CD14-positive monocyte (primary cell): ENCODE data around the gene KCNH3. TPM values are rescaled to one million over a fixed set of nuclear protein-coding genes. Genes with fewer than 3 reads are reported as not detected.

Experiments
- DNase-seq, 3 donors: peaks; one replicate each; pipeline ENCODE4 v3.0.0-alpha.2; 2011 to 2022
- H2AFZ ChIP-seq: 2 replicates; pipeline ENCODE4 v1.6.0; 2012; ENCODE audit warnings: mild to moderate bottlenecking, low read depth, low read length, inconsistent platforms; ENCODE audit not compliant: insufficient read depth, poor library complexity, severe bottlenecking
- H3K27ac ChIP-seq, 2 donors: 1 replicate in 1 of 2; 2 replicates in 1 of 2; pipeline ENCODE4 v1.5.1; 2012 to 2013; ENCODE audit warnings: low read length in 2 of 2, control low read depth in 1 of 2, inconsistent platforms in 1 of 2, low read depth in 1 of 2, mild to moderate bottlenecking in 1 of 2
- H3K27me3 ChIP-seq, 2 donors: one replicate each; pipeline versions ENCODE4 v1.6.0 to v1.6.1; 2011 to 2013; ENCODE audit warnings: low read length in 2 of 2; ENCODE audit not compliant: control insufficient read depth in 2 of 2, insufficient read depth in 2 of 2
- H3K36me3 ChIP-seq, 2 donors: replicated peaks in 1 of 2; 1 replicate in 1 of 2; 2 replicates in 1 of 2; pipeline versions ENCODE4 v1.5.1 to v1.6.1; 2012 to 2013; ENCODE audit warnings: low read length in 2 of 2, control low read depth in 1 of 2, inconsistent platforms in 1 of 2, mild to moderate bottlenecking in 1 of 2; ENCODE audit not compliant: insufficient read depth in 2 of 2, control insufficient read depth in 1 of 2
- H3K4me1 ChIP-seq, 2 donors: 1 replicate in 1 of 2; 2 replicates in 1 of 2; pipeline versions ENCODE4 v1.5.1 to v1.6.1; 2012 to 2013; ENCODE audit warnings: low read length in 2 of 2, control low read depth in 1 of 2, inconsistent platforms in 1 of 2, mild to moderate bottlenecking in 1 of 2, moderate library complexity in 1 of 2; ENCODE audit not compliant: insufficient read depth in 2 of 2, control insufficient read depth in 1 of 2
- H3K4me2 ChIP-seq: replicated peaks from 2 replicates; pipeline ENCODE3; 2012; ENCODE audit warnings: low read length, moderate library complexity, mild to moderate bottlenecking; ENCODE audit not compliant: poor library complexity, severe bottlenecking; ENCODE audit errors: extremely low read depth
- H3K4me3 ChIP-seq, 3 experiments: fragments of 200-600 bp in 1 of 3; sonication (generic) in 1 of 3; replicated peaks in 1 of 3; 1 replicate in 2 of 3; 2 replicates in 1 of 3; pipeline ENCODE4 v1.5.1; 2011 to 2013; ENCODE audit warnings: low read length in 3 of 3, mild to moderate bottlenecking in 3 of 3, control low read depth in 2 of 3, low read depth in 2 of 3, inconsistent platforms in 1 of 3, moderate library complexity in 1 of 3
- H3K79me2 ChIP-seq: 2 replicates; pipeline ENCODE4 v1.6.0; 2012; ENCODE audit warnings: mild to moderate bottlenecking, control low read depth, inconsistent platforms, low read length, moderate library complexity; ENCODE audit not compliant: insufficient read depth
- H3K9ac ChIP-seq: 2 replicates; pipeline ENCODE4 v1.6.0; 2017; ENCODE audit warnings: low read length, mild to moderate bottlenecking; ENCODE audit not compliant: insufficient read depth, poor library complexity, severe bottlenecking
- H3K9me3 ChIP-seq, 2 donors: replicated peaks in 1 of 2; 1 replicate in 1 of 2; 2 replicates in 1 of 2; pipeline versions ENCODE4 v1.5.1 to v1.6.1; 2012 to 2013; ENCODE audit warnings: low read length in 2 of 2, control low read depth in 1 of 2; ENCODE audit not compliant: control insufficient read depth in 1 of 2, insufficient read depth in 1 of 2
- H4K20me1 ChIP-seq: 2 replicates; pipeline ENCODE4 v1.6.0; 2012; ENCODE audit warnings: mild to moderate bottlenecking, low read length, control low read depth, moderate library complexity; ENCODE audit not compliant: insufficient read depth
- H3K27ac Mint-ChIP-seq, 7 donors: one replicate each; pipeline ENCODE4 v1.8.0; 2020; ENCODE audit warnings: mild to moderate bottlenecking in 7 of 7, mixed read lengths in 7 of 7, moderate library complexity in 6 of 7, inconsistent platforms in 2 of 7
- H3K27me3 Mint-ChIP-seq, 3 donors: one replicate each; pipeline ENCODE4 v1.8.0; 2021 to 2022; ENCODE audit warnings: low read depth in 3 of 3, mild to moderate bottlenecking in 3 of 3, mixed read lengths in 3 of 3, moderate library complexity in 3 of 3, inconsistent platforms in 1 of 3
- H3K36me3 Mint-ChIP-seq, 2 donors: one replicate each; pipeline ENCODE4 v1.8.0; 2020; ENCODE audit warnings: mixed read lengths in 2 of 2, inconsistent platforms in 1 of 2, mild to moderate bottlenecking in 1 of 2
- H3K4me1 Mint-ChIP-seq: one replicate; pipeline ENCODE4 v1.8.0; 2020; ENCODE audit warnings: mild to moderate bottlenecking, mixed read lengths
- H3K4me3 Mint-ChIP-seq, 2 donors: one replicate each; pipeline ENCODE4 v1.8.0; 2020; ENCODE audit warnings: mild to moderate bottlenecking in 2 of 2, mixed read lengths in 2 of 2, moderate library complexity in 1 of 2
- H3K9me3 Mint-ChIP-seq, 7 donors: one replicate each; pipeline ENCODE4 v1.8.0; 2020 to 2022; ENCODE audit warnings: mixed read lengths in 7 of 7, mild to moderate bottlenecking in 6 of 7, moderate library complexity in 6 of 7, inconsistent platforms in 2 of 7
- CTCF ChIP-seq: fragments of 200-600 bp; IDR thresholded peaks from one replicate; pipeline ENCODE4 v1.8.0; 2022; ENCODE audit warnings: antibody characterized with exemption, mild to moderate bottlenecking
- WGBS: methylation state at CpG from one replicate; pipeline ENCODE4 v1.1.5; 2013; ENCODE audit warnings: missing lambda C conversion rate; ENCODE audit not compliant: insufficient coverage; 5-methylcytosine and 5-hydroxymethylcytosine counted together
- intact Hi-C, 2 donors: fragments of 100-400 bp; cut with micrococcal nuclease; formaldehyde crosslinking; loops; one replicate each; pipeline versions ENCODE4 v1.15.0 to v1.15.1; 2023
- polyA plus RNA-seq, 3 donors: library from polyadenylated mRNA; depleted of rRNA in 1 of 3; unstranded in 2 of 3; stranded (reverse) in 1 of 3; fragments of 300-500 nt in 2 of 3; fragments of >200 nt in 1 of 3; fragmentation: Illumina TruSeq in 2 of 3; gene quantifications; 1 replicate in 2 of 3; 2 replicates in 1 of 3; pipeline ENCODE4 v1.2.3, GENCODE V29; 2012 to 2021

Gene KCNH3
- polyA plus RNA-seq, 3 donors = 1.3 to 18.2 (median 3.3) TPM

DNA sequence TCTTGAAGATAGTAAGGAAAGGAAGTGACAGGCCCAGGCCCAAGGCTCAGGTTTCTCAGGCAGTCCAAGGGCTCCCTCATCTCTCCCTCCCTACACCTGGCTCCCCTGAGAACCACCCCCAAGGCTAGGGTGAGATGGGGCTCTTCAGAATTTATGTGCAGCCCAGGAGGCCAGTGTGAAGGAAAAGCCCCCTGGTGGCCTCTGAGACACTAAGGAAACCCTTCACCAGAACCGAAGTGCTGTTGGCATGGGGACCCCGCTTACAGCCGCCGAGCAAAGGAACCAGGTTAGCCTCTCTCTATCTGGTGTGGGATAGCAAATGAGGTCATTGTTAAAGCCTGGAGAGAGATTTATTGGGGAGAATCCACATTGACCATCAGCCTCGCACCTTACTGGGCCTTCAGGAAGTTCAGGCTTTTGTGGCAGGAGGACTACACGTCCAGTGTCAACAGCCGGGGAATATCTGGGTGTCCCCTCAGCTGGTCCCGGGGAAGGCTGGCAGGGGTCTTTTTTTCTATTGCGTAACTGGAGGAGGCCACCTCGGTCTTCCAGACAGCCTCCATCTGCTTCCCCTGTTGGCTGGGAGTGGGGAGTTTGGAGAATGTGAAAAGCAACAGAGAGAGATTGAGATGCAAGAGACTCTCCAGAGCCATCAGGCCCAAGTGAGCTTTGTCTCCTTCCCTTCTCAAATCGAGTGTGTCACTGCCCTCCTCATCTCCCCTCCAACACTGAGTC is 48.5 kb downstream of the KCNH3 start:
- peaks cover 7 to 8% of the 10 kb centered on the region in 2 donors for H3K4me1 ChIP-seq
- H4K20me1 ChIP-seq = no peaks in the 10 kb centered on the region
- Mint-ChIP-seq H3K9me3 (peaks cover 2 to 9% (median 4%) of the 10 kb centered on the region in 7 donors), H3K27ac (no peak overlapping the region), H3K4me1 (peaks cover 13% of the 10 kb centered on the region), H3K36me3 (peaks cover 9 to 16% of the 10 kb centered on the region in 2 donors), H3K27me3 (peaks cover 0 to 4% (median 2%) of the 10 kb centered on the region in 3 donors), H3K4me3 (no peak overlapping the region)
- H3K36me3 ChIP-seq = no peaks in the 10 kb centered on the region
- H3K79me2 ChIP-seq = no peaks in the 10 kb centered on the region
- DNase-seq = no peak
- no peaks in the 10 kb centered on the region for H3K27me3 ChIP-seq
- 77% methylated on average over 8 of the region's 11 CpGs for WGBS
- no peak overlapping the region for H3K27ac ChIP-seq
- intact Hi-C loops = no loop called here
- no peak for TF ChIP-seq CTCF
- no peak overlapping the region for H3K9ac ChIP-seq
- peaks cover 0 to 4% of the 10 kb centered on the region in 2 donors for H3K9me3 ChIP-seq
- no peak overlapping the region for H3K4me3 ChIP-seq
- H3K4me2 ChIP-seq = no peak overlapping the region
- H2AFZ ChIP-seq = no peak overlapping the region

DNA sequence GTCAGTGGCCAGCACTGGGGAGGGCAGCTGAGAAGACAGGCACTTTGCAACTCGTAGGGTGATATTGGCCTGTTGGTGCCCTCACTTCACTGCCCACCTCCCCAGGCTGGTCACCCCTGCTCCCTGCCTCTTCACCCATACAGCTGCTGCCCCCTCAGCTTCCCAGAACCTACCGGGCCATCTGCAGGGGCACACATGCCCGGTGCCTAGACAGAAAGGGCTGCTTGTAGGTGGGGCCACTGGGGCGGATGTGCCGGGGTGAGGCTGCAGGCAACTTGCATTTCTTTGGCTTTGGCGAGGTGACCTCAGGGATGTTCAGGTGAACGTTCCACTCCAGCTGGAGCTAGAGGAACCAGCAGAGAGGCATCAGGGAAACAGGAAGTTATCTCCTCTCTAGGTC is 49.5 kb downstream of the KCNH3 start:
- Histone ChIP-seq H2AFZ (peak overlapping the region; percentile 50), H3K27ac (peak overlapping the region in 1 of 2 donors; percentile 21), H3K9me3 (peaks cover 0 to 4% of the 10 kb centered on the region in 2 donors), H3K36me3 (no peaks in the 10 kb centered on the region), H3K4me1 (peaks cover 7 to 8% of the 10 kb centered on the region in 2 donors), H3K4me2 (peak overlapping the region; percentile 13), H3K79me2 (no peaks in the 10 kb centered on the region), H3K27me3 (no peaks in the 10 kb centered on the region), H4K20me1 (no peaks in the 10 kb centered on the region), H3K4me3 (peak overlapping the region in 1 of 3 experiments; percentile 25), H3K9ac (peak overlapping the region; percentile 28)
- Mint-ChIP-seq H3K27ac (peak overlapping the region in 1 of 7 donors; percentile 17), H3K9me3 (peaks cover 2 to 9% (median 6%) of the 10 kb centered on the region in 7 donors), H3K4me3 (peak overlapping the region in 1 of 2 donors; percentile 68), H3K4me1 (peaks cover 13% of the 10 kb centered on the region), H3K36me3 (peaks cover 9 to 14% of the 10 kb centered on the region in 2 donors), H3K27me3 (peaks cover 0 to 4% (median 2%) of the 10 kb centered on the region in 3 donors)
- no peak for TF ChIP-seq CTCF
- intact Hi-C loops = no loop called here
- WGBS = 83% methylated on average over 7 of the region's 7 CpGs
- no peak for DNase-seq
